Measurements from ENCODE around the gene EBF3.
A peak's percentile ranks its signal among the peaks of the same experiment; 100 is the strongest.

The EBF3 gene

DNA sequence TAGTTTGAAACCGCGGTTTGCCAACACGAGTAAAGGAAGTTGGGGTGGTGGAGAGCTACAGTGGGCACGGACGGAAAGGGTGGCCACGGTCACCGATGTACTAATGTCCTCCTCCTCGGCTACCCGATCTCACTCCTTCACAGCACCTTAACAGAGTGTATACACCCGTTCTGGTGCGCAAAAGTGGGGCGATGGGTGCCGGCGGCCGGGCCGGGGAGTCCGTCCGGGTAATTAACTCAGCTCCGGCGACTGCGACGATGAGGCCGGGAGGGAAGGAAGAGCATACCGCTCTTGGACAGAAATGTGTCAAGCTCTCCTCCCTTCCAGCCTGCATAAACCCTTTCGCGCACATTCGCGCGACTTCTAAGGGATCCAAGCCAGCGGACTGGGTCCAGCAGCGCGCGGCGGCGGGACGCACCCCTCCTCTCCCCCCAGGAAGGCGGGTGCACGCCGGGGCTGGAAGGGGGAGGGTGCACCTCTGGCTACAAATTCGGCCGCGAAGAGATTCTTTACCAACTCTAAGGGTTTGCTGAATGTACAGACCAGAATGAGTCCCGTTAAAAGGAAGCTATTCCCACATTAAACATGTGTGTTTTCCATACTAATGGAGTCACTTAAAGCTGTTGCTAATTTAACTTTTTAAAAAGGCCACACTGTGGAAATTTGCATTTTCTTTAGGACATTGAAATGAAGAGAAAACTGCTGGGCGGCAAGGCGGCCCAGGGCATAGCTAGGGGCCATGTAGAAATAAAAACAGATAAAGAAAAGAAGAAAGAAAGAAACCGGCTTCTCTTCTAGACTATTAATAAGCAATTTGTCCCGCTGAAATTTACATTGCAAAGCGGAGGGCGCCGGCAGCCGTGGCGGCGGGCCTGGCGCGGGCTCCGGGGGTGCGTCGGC, 6.6 kb upstream of the EBF3 start:
- DNase-seq (ENCODE audit: low read depth) = no peak

- DNase-seq (ENCODE audit: low read depth) = no peak
These were observed 5.9 kb upstream of the EBF3 start for GRCh38 chr10:129969911-129970464.

- no peak for DNase-seq (ENCODE audit: low read depth)
These were observed 5.3 kb upstream of the EBF3 start for GRCh38 chr10:129969184-129969910.

DNA sequence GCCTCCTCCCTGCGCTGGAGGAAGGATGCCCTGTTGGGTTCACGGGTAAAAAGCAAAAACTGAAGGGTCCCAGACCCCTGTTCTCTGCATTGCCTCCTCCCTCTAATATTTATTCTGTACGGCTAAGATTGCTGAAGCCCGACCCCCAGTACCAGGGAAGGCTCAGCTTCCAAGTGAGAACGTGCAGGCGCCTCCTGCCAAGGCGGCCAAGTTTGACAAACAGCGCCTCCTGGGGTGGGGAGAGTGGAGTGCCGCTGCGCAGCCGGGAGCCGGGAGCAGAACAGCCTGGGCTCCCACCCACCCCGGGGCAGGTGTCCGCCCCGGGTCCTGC, 4.7 kb upstream of the EBF3 start:
- peak; percentile 62 for DNase-seq (ENCODE audit: low read depth)

GRCh38 chr10:129968020-129968852, 4.2 kb upstream of the EBF3 start:
- DNase-seq (ENCODE audit: low read depth) = no peak

GRCh38 chr10:129967579-129968019, 3.5 kb upstream of the EBF3 start:
- no peak for DNase-seq (ENCODE audit: low read depth)

DNA sequence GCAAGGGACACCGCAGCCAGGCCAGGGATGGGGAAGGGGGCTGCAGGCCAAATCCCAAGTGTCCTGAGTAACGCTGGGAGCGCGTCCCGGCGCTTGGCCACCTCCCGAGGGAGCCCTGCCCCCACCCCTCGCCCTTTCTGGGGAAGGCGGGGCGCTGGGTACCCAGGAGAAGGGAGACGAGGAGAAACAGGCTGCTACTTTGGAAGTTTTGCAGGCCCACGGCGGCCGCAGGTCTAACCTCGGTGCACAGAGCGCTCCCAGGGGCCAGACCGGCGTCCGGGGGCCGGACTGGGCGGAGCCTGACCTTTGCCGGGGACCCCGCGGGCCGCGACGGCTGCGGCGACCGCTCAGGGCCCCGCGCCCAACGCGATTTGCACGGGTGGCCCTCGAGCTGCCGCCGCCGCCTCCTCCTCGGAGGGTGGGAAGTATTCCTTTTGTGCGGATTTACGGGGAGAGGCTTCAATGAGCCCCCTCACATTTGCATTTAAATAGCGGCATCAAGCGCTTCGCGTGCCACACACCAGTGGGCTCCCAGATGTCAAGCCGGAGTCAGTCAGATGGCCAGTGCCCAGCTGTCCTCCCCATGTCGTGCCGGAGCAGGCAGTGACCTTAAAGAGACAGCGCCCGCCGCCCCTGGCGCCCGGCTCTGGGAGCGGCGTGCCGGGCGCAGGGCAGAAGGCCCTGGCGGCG, 3.0 kb upstream of the EBF3 start:
- DNase-seq (ENCODE audit: low read depth) = no peak

GRCh38 chr10:129966370-129966888, 2.4 kb upstream of the EBF3 start:
- no peak for DNase-seq (ENCODE audit: low read depth)

DNA sequence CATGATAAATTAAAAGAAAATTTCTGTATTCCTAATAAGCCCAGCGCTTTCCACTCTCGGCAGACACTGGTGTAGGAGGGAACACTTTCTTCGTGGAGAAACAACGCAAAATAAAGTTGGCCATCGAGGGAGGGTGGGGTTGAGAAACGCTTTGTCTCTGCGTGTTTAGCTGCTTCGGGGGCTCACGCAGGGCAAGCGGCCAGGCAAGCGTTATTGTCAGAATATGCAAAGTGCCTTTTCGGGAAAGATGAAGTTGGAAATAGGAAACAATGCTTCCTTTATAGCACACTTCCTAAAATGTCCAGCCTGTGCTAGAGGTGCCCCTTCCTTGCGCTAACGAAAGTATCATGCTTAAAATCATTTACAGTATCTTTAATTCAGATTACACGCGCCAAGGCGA, 1.9 kb upstream of the EBF3 start:
- DNase-seq (ENCODE audit: low read depth) = no peak

DNA sequence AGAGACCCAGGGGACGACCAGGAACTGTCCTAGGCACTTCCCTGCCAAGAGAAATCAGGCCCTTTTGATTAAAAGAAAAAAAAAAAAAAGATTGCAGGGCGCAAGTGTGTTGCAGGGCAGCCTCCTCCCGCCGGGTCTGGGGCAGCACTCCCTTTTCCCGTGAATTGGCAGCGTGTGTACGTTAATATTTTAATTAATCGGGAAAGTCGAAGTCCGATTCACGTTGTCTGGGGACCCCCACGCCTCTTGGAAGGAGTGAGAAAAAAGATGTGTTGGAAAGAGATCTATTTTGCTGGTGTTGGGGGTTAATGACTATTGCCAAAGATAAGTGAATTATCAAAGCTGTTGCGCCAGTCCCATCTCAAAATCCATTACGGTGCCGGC, 1.3 kb upstream of the EBF3 start:
- DNase-seq (ENCODE audit: low read depth) = no peak

GRCh38 chr10:129964611-129965424, 744 bp upstream of the EBF3 start:
- no peak for DNase-seq (ENCODE audit: low read depth)

DNA sequence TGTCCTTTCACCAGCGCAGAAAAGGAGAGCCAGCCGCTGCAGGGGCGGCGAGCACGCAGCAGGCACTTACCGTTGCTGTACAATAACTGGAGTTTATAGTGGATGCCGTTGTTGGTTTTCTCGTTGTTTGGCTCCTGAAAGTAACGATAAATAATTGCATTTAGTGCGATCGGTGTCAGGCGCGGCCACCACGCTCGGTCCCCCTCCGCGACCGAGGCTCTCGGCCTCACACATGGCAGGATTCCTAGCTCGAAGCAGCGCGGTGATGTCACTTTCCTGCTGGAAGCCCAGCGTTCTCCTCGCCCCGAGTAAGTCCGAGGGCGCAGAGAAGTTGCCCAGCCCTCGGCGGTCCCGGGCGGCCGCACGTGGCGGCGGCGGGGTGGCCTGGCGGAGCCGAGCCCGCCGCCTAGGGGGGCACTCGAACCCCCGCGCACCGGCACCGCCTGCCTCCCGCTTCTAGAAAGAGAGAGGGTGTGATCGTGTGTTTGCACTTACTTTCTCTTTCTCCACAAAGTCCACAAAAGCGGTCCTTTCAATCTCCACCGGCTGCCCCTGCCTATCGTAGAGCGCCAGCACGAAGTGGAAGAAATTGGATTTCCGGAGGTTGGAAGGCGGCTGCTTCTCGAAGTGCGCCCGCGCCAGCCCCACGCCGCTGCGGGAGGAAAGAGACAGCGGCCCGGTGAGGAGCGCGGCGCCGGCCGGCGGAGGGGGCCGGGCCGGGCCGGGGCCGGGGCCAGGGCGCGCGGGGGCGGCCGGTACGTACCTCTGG, 1.0 kb downstream of the EBF3 start:
- DNase-seq (ENCODE audit: low read depth) = no peak

- DNase-seq (ENCODE audit: low read depth) = no peak
These were observed 1.8 kb downstream of the EBF3 start for GRCh38 chr10:129962031-129962871.

DNA sequence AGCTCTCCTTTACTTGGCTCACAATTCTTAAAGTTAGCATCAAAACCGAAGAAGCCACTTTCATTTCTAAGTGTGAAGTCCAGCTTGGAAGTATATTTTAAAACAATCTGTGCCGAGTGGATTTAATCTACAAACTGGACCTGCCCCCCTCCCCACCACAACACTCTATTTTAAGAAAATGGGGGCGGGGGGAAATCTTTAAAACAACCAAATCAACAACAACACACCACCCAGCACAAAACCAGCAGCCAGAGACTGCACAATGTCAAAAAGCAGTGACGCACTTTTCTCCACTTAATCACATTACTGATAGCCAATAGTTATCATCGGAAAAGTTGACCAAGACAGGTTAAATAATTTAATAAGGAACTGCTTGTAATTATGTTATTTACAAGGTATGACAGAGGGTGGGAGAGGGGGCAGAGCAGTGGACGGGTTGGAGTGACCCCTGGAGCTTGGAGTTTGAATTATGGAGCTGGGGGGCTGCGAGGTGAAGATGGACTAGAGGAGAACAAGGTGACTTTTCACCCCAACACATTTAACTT, 2.8 kb downstream of the EBF3 start:
- no peak for DNase-seq (ENCODE audit: low read depth)

DNA sequence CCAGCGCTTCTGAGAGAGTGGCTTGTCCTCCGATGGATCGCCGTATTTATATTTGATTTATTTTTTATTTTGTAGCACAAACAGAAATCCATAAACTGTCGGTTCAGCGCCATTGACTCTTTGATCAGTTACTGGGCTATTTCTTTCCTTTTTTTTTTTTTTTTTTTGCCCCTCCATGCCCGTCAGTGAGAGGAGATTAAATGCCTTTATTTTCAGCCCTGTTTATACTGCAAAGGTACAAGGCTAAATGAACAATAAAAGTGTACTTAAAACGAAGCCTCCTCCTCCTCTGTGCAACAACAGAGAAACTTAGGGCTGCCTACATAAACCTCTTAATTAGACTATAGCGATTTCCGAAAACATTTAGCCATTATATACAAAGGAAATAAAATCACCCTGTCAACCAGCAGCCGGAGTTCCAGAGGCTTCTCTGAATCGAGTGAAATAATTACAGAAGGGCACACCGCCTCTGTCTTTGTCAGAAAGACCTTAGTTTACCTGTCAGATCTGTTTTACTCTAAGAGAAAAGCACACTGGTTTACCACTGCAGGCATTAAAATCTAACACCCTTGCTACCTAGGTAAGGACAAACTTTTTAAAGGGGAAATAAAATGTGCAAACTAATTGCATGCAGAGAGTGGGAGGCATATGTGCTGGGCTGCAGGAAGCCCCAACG, 3.5 kb downstream of the EBF3 start:
- no peak for DNase-seq (ENCODE audit: low read depth)

DNA sequence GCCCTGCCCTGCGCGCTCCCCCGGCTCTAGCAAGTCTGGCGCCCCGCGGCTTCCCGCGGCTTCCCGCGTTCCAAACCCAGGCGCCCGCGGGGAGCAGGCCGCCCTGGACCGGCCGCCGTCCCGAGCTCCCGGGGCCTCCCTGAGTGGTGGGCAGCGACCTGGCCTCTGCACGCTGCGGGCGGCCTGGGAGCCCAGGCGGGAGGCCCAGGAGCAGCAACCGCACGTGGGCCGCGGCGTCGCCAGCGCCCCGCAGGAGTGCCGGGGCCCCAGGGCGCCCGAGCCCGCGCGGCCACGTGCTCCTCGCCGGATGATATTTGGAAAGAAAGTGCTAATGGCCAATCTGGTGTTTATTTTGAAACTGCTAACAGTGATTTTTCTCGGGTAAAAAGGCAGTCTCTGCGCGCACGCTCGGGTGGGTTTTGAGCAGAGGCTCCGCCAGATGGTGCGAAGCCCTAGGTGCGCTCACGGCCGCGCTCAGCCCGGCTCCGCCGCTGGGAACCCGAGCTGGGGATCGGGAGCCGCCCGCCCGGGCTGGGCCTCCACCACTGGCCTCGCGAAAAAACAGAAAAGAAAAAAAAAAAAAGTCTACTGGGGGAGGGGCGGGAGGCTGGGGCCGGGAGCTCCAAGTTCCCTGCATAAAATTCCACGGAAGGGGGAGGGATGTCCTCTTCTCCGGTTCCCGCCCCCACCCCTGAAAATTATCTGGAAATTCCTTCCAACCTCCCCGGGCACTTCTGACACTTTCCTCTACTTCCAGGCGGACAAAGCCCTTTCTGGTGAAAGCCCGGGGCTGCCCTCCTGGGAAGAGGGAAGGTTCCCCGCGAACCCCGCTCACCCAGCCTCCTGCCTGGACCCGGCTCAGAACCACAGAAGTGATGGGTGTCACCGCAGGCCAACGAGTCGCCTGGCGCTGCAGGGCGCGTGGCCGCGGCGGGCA, 4.3 kb downstream of the EBF3 start:
- DNase-seq (ENCODE audit: low read depth) = no peak
